Measurements from ENCODE around the gene GABARAPL1.
"Not testable (repeated sequence)": the region's sequence is repeated elsewhere in the genome, so short reads cannot be mapped to it uniquely, and the experiment has no call there.

The GABARAPL1 gene

GRCh38 chr12:10204495-10204894, 8.2 kb upstream of the GABARAPL1 start:
- not testable (repeated sequence) for DNase-seq

- no peak for DNase-seq
These were observed 7.4 kb upstream of the GABARAPL1 start for GRCh38 chr12:10205220-10205807.

- no peak for DNase-seq
These were observed 5.5 kb upstream of the GABARAPL1 start for GRCh38 chr12:10207136-10207535.

DNA sequence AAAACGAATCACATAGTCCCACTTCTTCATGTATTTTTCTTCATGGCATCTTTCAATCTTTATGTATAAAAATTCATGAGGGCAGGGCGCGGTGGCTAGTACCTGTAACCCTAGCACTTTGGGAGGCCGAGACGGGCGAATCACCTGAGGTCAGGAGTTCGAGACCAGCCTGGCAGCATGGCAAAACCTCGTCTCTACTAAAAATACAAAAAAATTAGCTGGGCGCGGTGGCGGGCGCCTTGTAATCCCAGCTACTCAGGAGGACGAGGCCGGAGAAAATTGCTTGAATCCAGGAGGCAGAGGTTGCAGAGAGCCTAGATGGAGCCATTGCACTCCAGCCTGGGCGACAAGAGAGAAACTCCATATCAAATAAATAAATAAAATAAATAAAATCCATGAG, 2.5 kb upstream of the GABARAPL1 start:
- DNase-seq, result no peak

DNA sequence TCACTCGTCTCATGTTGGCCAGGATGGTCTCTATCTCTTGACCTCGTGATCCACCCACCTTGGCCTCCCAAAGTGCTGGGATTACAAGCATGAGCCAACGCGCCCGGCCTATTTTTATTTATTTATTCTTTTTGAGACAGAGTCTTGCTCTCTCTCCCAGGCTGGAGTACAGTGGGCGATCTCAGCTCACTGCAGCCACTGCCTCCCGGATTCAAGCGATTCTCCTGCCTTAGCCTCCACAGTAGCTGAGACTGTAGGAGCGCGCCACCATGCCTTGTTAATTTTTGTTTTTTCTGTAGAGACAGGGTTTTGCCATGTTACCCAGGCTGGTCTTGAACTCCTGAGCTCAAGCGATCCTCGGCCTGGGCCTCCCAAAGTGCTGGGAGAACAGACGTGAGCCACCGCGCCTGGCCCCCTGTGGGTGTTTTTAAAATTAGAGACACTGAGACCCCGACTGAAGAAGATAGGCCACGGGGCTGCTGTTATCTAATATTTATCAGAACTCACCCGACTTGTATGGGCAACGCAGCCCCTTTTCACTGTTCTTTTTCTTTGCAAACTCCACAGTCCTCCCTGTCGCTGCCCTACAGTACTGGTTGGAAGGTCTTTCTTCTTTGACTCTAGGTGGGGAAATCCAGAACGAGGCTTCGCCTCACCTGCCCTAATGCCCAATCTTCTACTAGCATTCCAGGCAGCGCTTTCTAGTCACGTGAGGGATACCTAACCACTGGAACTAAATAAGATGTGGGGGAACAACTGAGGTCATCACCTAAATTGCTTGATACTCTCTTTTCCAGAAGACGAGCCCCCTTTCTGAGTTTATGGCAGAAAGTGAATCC, 1.4 kb upstream of the GABARAPL1 start:
- DNase-seq, result no peak

DNA sequence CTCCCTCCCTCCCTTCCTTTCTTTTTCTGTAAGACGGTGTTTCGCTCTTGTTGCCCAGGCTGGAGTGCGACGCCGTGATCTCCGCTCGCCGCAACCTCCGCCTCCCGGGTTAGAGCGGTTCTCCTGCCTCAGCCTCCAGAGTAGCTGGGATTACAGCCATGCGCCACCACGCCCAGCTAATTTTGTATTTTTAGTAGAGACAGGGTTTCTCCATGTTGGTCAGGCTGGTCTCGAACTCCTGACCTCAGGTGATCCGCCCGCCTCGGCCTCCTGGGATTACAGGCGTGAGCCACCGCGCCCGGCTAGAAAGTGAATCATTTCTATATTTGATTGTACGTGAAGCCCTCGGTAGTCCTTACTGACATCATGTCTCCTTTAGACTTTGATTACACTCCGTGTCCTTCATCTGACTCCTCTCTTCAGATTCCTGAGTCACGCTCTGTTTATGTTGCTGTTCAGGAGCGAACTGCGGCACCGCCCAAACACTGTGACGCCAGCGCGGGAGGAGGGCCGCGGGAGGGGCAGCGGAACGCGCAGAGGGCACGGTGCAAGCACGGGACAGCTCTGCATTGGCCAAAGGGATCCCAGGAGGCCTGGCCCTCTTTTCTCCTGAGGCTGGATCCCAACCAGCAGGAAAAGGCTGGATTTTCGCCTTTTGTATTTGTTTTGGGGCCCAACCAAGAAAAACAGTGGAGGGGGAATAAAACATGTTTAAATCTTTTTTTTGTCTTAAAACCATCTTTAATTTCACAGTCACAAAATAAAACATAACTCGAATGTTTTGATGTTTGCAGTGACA, 538 bp upstream of the GABARAPL1 start:
- peak; percentile 59 for DNase-seq

DNA sequence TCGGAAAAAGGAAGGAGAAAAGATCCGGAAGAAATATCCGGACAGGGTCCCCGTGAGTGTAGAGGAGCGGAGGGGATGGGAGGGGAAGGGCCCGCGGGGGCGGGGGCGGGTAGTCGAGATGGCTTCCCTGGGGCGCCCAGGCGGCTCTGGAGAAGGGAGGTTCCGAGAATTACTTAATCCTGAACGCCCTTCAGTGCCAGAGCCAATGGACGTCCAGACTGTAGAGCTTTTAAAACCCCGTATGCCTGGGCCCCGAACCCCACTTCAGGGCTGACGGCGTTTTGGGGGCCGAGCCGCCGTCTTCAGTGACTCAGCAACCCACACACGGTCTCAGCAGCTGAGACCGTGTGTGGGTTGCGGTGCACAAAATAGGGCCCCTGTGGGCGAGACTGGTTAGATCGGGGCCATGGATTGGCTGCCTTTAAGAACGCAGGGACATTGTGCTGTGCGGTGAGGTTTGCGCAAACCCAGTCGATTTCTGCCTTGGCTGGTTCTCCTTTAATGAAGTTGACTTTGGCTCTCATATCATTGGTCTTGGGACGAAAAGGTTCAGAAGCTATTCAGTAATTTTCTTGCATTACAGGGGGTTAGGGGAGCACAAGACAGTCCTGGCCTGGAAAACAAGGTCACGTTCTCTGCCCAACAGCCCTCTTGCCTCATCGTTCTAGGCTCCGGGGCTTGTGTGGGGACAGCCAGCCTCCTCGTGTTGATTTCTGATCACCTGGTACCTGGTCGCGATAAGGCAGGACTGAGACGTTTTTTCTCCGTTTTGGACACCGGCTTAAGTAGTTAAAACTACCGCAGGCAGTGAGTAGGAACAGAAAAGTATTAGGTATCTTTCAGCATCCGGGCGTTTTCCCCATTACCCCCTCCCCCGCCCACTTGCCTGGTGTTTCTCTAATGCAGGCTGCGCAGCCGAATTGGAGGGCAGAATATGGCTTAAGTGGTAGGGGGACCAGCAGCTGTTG, 775 bp downstream of the GABARAPL1 start:
- DNase-seq, result peak; percentile 72

- DNase-seq, result no peak
These were observed 1.6 kb downstream of the GABARAPL1 start for GRCh38 chr12:10214136-10214894.

DNA sequence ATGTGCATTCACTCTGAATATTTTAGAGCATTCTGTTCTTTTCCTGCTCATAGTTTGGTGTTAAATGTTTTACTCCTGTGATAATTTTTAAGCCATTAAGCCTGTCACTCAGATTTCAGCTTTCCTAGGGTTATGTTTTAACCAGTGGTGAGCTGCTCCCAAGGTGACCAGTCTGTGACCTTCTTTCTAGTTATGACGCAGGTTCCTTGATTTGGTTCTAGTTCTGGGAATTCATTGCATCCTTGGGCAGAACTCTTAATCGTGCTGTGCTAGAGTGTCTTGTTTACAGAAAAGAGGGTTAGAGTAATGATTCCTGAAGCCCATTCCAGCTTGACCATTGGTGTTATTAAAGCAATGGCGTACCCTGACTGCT, 2.2 kb downstream of the GABARAPL1 start:
- no peak for DNase-seq

DNA sequence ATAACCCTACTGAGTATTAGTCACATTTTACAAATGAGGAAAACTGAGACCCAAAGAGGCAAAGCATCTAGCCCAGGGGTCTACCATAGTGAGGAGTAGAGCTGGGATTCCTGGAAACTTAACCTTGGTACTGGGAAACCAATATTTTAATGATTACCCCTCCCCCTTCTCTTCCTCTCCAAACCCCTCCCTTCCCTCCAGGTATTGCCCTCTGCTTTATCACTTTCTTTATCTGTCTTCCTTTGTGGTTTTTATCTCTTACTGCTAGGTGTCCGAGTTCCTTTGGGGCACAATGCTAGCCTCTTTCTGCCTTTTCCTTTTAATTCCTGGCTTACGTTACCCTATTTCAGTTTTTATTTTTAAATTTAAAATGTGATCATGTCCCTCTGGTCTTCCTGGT, 2.8 kb downstream of the GABARAPL1 start:
- DNase-seq, result no peak

DNA sequence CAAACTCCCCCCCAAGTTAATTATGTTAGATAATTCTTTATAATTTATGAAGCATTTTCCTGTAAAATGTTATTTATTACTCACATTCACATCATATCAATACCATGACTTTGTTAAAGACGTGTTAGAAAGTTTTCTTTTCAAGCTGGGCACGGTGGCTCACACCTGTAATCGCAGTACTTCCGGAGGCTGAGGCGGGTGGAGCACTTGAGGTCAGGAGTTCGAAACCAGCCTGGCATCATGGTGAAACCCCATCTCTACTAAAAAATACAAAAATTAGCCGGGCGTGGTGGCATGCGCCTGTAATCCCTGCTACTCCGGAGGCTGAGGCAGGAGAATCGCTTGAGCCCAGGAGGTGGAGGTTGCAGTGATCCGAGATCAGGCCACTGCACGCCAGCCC, 3.3 kb downstream of the GABARAPL1 start:
- not testable (repeated sequence) for DNase-seq

- DNase-seq, result no peak
These were observed 5.3 kb downstream of the GABARAPL1 start for GRCh38 chr12:10218021-10218420.

DNA sequence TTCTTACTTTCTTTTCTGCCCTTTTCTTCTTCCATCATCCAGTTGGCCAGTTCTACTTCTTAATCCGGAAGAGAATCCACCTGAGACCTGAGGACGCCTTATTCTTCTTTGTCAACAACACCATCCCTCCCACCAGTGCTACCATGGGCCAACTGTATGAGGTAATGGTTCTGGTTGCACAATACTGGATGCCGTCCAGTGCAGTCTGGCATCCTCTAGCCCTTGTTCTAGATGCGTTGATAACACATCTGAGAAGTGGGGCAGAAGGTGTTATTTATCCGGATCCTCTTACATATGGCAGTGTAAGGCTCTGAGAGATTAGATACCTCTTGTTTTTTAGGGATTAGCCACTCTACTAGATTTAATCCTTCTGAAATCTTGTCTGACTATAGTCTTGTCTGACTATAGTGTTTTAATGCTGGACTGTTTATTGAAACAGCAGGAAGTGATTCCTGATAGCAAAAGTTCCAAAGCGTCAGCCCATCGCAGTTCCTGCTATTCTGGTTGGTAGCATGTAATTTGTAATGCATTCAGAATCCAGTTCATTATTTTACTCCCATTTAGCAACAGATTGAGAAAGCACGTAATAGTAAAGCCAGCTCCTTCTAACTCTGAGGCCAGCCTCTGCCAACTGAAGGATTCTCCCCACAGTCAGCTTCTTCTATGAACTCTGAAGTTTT, 7.9 kb downstream of the GABARAPL1 start:
- no peak for DNase-seq

DNA sequence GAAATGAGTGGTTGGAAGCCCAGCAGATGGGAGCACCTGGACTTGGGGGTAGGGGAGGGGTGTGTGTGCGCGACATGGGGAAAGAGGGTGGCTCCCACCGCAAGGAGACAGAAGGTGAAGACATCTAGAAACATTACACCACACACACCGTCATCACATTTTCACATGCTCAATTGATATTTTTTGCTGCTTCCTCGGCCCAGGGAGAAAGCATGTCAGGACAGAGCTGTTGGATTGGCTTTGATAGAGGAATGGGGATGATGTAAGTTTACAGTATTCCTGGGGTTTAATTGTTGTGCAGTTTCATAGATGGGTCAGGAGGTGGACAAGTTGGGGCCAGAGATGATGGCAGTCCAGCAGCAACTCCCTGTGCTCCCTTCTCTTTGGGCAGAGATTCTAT, 9.2 kb downstream of the GABARAPL1 start:
- DNase-seq, result no peak

GRCh38 chr12:10223208-10223607, 10.5 kb downstream of the GABARAPL1 start:
- no peak for DNase-seq

DNA sequence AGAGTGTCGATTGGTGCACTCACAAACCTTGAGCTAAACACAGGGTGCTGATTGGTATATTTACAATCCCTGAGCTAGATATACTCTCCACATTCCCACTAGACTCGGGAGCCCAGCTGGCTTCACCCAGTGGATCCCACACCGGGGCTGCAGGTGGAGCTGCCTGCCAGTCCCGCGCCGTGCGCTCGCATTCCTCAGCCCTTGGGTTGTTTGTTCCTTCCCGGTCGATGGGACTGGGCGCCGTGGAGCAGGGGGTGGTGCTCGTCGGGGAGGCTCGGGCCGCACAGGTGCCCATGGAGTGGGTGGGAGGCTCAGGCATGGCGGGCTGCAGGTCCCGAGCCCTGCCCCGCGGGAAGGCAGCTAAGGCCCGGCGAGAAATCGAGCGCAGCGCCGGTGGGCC, 12.7 kb downstream of the GABARAPL1 start:
- not testable (repeated sequence) for DNase-seq

DNA sequence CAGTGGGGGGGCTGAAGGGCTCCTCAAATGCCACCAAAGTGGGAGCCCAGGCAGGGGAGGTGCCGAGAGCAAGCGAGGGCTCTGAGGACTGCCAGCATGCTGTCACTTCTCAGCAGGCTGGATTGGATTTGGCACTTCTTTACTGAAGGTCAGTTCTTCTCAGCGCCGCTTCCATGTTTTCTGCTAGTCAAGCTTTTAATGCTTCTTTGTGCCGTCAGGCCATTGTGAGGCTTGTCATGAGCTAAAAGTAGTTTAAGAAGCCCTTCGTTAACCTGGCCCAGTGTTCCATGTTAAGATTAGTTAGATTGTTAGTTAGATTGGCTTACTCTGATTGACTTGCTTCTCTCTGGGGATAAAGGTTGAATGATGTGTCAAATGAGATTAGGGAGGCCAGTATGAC, 13.4 kb downstream of the GABARAPL1 start:
- DNase-seq, result no peak

DNA sequence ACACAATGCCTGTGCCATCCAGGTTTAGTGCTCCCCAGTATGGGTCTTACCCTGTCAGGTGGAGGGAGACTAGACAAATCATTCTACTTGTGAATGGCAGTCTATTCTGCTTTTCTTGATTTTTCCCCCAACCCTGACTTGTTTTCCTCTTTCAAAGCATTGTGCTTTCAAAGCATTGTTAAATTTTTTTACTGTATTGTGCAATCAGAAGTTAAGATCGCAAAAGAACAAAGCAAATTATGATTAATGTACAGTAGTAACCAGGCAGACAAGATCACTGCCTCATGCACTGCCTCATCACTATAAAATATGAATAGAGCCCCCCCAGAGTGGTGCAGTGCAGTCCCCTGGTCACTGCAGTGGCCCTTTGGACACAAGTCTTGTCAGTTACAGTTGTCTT, 14.1 kb downstream of the GABARAPL1 start:
- no peak for DNase-seq

- DNase-seq, result no peak
These were observed 15.0 kb downstream of the GABARAPL1 start for GRCh38 chr12:10227648-10228047.

- DNase-seq, result no peak
These were observed 21.9 kb downstream of the GABARAPL1 start for GRCh38 chr12:10234562-10234961.

All from NK-92 treated with Interleukin-12 subunit alpha and Interleukin-12 subunit beta, amount 100 ng/mL, for 24 hours (cell line).